Measurements from ENCODE around the gene APP.

GRCh38 chr21:25898671-25899070 is 271.9 kb downstream of the APP start:
- no peak for TF ChIP-seq CTCF (conservative IDR thresholded peaks at IDR 0.05; ENCODE audit: low read depth, low read length)
- TF ChIP-seq EZH2 (IDR thresholded peaks at IDR 0.05; ENCODE audit: borderline replicate concordance, low read depth, low read length, poor library complexity, severe bottlenecking), result no peak

All from A673 (cell line).